Measurements from ENCODE around the gene ISM1. TPM values are rescaled to one million over a fixed set of nuclear protein-coding genes. Genes with fewer than 3 reads are reported as not detected.

ISM1 gene
- total RNA-seq, 2 donors from 2014 or later: 0.24 to 1.1 TPM

DNA sequence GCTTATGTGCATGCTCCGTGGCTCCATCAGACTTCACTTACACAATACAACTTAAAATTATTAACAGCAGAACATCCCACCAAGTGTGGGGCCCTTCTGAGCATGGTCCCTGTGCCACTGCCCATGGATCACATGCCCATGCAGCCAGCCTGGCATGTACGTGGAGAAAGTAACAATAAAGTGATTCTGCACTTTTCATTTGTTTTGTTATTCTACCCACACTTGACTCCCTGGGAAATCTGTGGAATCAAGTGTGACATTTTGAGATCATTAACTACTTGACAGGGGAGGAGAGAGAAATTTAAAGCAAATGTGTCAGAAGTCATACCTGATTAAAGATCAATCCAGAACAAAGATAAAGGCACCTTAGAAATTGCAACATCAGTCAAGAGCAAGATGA, 112.0 kb downstream of the ISM1 start:
- TF ChIP-seq, protein P1, sequence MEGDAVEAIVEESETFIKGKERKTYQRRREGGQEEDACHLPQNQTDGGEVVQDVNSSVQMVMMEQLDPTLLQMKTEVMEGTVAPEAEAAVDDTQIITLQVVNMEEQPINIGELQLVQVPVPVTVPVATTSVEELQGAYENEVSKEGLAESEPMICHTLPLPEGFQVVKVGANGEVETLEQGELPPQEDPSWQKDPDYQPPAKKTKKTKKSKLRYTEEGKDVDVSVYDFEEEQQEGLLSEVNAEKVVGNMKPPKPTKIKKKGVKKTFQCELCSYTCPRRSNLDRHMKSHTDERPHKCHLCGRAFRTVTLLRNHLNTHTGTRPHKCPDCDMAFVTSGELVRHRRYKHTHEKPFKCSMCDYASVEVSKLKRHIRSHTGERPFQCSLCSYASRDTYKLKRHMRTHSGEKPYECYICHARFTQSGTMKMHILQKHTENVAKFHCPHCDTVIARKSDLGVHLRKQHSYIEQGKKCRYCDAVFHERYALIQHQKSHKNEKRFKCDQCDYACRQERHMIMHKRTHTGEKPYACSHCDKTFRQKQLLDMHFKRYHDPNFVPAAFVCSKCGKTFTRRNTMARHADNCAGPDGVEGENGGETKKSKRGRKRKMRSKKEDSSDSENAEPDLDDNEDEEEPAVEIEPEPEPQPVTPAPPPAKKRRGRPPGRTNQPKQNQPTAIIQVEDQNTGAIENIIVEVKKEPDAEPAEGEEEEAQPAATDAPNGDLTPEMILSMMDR (conservative IDR thresholded peaks at IDR 0.05): no peak
- H3K27me3 Mint-ChIP-seq (ENCODE audit: insufficient read depth): peaks cover 4% of the 10 kb centered on the region
- no peak overlapping the region for H3K4me3 ChIP-seq (ENCODE audit: low read length)
- no peak overlapping the region for H3K4me3 Mint-ChIP-seq
- peaks cover 4% of the 10 kb centered on the region for H3K36me3 Mint-ChIP-seq (ENCODE audit: low read depth)
- no peak overlapping the region for H3K27ac ChIP-seq (ENCODE audit: low read depth, low read length)
- peaks cover 7% of the 10 kb centered on the region for H3K9me3 Mint-ChIP-seq
- H3K9ac ChIP-seq (ENCODE audit: extremely low read depth, low read length, poor library complexity, severe bottlenecking): no peak overlapping the region
- no peaks in the 10 kb centered on the region for H3K4me1 ChIP-seq (ENCODE audit: control insufficient read depth, insufficient read depth, low read length)
- H3K9me3 ChIP-seq (ENCODE audit: control insufficient read depth, low read length): peaks cover 7% of the 10 kb centered on the region
- H3K27ac Mint-ChIP-seq: no peak overlapping the region
- peaks cover 26% of the 10 kb centered on the region for H3K4me1 Mint-ChIP-seq
- WGBS, 2 experiments (ENCODE audit: insufficient coverage in 1 of 2, insufficient read length in 1 of 2): 86 to 92% methylated on average over 2 of the region's 2 CpGs
- DNase-seq: no peak
- no peaks in the 10 kb centered on the region for H3K36me3 ChIP-seq (ENCODE audit: control insufficient read depth, insufficient read depth, low read length)
- H3K27me3 ChIP-seq (ENCODE audit: control insufficient read depth, insufficient read depth, low read length, poor library complexity, severe bottlenecking): no peaks in the 10 kb centered on the region

- Mint-ChIP-seq H3K4me3 (no peak overlapping the region), H3K36me3 (ENCODE audit: low read depth) (no peaks in the 10 kb centered on the region)
Observed at GRCh38 chr20:13333793-13334192, 112.7 kb downstream of the ISM1 start.

DNA sequence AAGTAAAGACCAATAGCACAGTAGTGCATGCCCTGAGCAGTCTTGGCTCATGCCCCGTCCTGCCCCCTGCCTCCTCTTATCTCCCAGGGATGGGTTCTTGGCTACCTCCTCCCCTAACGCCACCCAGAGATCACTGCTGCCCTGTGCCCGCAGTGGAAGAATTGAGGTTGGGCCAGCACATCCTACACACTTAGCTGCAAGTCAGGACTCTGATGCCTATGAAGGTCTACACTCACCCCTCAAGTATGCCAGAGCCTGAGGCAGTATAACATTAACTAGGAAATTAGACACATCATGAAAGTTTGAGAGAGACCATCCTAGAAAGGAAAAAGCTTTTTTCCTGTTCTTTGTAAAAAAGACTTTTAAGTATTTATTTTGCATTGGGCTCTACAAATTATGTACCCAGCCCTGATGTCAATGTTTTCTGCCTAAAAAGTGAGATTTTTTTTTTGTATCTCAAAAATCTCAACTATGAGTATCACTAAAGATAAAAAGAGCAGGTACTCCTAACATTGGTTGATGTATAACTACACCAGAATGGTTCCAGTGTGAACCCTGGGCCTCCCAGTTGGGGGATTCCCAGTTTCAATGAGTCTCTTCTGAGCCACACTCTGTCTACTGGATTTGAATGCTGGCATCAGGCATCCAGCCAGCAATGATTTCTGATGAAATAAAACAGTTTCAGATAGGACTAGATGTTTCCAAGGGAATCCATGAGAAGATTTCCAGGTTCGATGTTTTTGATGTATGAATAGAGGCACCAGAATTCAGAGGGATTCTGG, 115.4 kb downstream of the ISM1 start:
- no peak for DNase-seq
- Mint-ChIP-seq H3K27ac (no peak overlapping the region), H3K4me3 (no peak overlapping the region), H3K27me3 (ENCODE audit: insufficient read depth) (peaks cover 10% of the 10 kb centered on the region), H3K36me3 (ENCODE audit: low read depth) (no peaks in the 10 kb centered on the region), H3K4me1 (peaks cover 16% of the 10 kb centered on the region), H3K9me3 (no peaks in the 10 kb centered on the region)
- 90 to 97% methylated on average over 1 to 4 of the region's 4 CpGs for WGBS, 2 experiments (ENCODE audit: insufficient coverage in 1 of 2, insufficient read length in 1 of 2)
- H3K9ac ChIP-seq (ENCODE audit: extremely low read depth, low read length, poor library complexity, severe bottlenecking): no peak overlapping the region
- no peaks in the 10 kb centered on the region for H3K4me1 ChIP-seq (ENCODE audit: control insufficient read depth, insufficient read depth, low read length)
- no peaks in the 10 kb centered on the region for H3K9me3 ChIP-seq (ENCODE audit: control insufficient read depth, low read length)
- H3K36me3 ChIP-seq (ENCODE audit: control insufficient read depth, insufficient read depth, low read length): no peaks in the 10 kb centered on the region
- TF ChIP-seq, protein P1 (conservative IDR thresholded peaks at IDR 0.05): no peak
- H3K27me3 ChIP-seq (ENCODE audit: control insufficient read depth, insufficient read depth, low read length, poor library complexity, severe bottlenecking): no peaks in the 10 kb centered on the region
- H3K27ac ChIP-seq (ENCODE audit: low read depth, low read length): no peak overlapping the region
- no peak overlapping the region for H3K4me3 ChIP-seq (ENCODE audit: low read length)

More at GRCh38 chr20:13333793-13334192, 112.7 kb downstream of the ISM1 start:
- TF ChIP-seq, protein P1 (conservative IDR thresholded peaks at IDR 0.05): no peak
- peaks cover 26% of the 10 kb centered on the region for H3K4me1 Mint-ChIP-seq
- no peaks in the 10 kb centered on the region for H3K4me1 ChIP-seq (ENCODE audit: control insufficient read depth, insufficient read depth, low read length)
- H3K27me3 ChIP-seq (ENCODE audit: control insufficient read depth, insufficient read depth, low read length, poor library complexity, severe bottlenecking): no peaks in the 10 kb centered on the region
- no peak overlapping the region for H3K4me3 ChIP-seq (ENCODE audit: low read length)
- H3K9me3 Mint-ChIP-seq: no peaks in the 10 kb centered on the region
- H3K27ac Mint-ChIP-seq: no peak overlapping the region
- DNase-seq: no peak
- no peak overlapping the region for H3K27ac ChIP-seq (ENCODE audit: low read depth, low read length)
- no peaks in the 10 kb centered on the region for H3K9me3 ChIP-seq (ENCODE audit: control insufficient read depth, low read length)
- WGBS, 2 experiments (ENCODE audit: insufficient coverage in 1 of 2, insufficient read length in 1 of 2): 89 to 100% methylated on average over 1 to 3 of the region's 3 CpGs
- H3K36me3 ChIP-seq (ENCODE audit: control insufficient read depth, insufficient read depth, low read length): no peaks in the 10 kb centered on the region
- H3K9ac ChIP-seq (ENCODE audit: extremely low read depth, low read length, poor library complexity, severe bottlenecking): no peak overlapping the region
- peaks cover 8% of the 10 kb centered on the region for H3K27me3 Mint-ChIP-seq (ENCODE audit: insufficient read depth)
